SJCRH30 (cell line): ENCODE data around the gene RPS2. TPM values are rescaled to one million over a fixed set of nuclear protein-coding genes. Genes with fewer than 3 reads are reported as not detected.

Experiments
- DNase-seq, 2 experiments: peaks; one replicate each; pipeline ENCODE4 v3.0.0-alpha.2; 2015 to 2020
- H3K27ac ChIP-seq: fragments of 250-450 bp; sonication (Bioruptor Pico); 2 replicates; pipeline ENCODE4 v1.5.1; 2020; ENCODE audit warnings: mild to moderate bottlenecking, moderate library complexity
- H3K27me3 ChIP-seq: fragments of 250-450 bp; sonication (Bioruptor Pico); 2 replicates; pipeline ENCODE4 v1.5.1; 2020; ENCODE audit warnings: mild to moderate bottlenecking, moderate library complexity
- H3K36me3 ChIP-seq: fragments of 250-450 bp; sonication (Bioruptor Pico); 2 replicates; pipeline ENCODE4 v1.5.1; 2020; ENCODE audit warnings: mild to moderate bottlenecking, moderate library complexity
- H3K4me1 ChIP-seq: fragments of 250-450 bp; sonication (Bioruptor Pico); 2 replicates; pipeline ENCODE4 v1.5.1; 2020; ENCODE audit warnings: mild to moderate bottlenecking, moderate library complexity
- H3K4me3 ChIP-seq: fragments of 250-450 bp; sonication (Bioruptor Pico); 2 replicates; pipeline ENCODE4 v1.5.1; 2020; ENCODE audit warnings: mild to moderate bottlenecking, moderate library complexity
- H3K9me3 ChIP-seq: fragments of 250-450 bp; sonication (Bioruptor Pico); replicated peaks from 2 replicates; pipeline ENCODE4 v1.5.1; 2020; ENCODE audit warnings: mild to moderate bottlenecking, moderate library complexity
- total RNA-seq: library from RNA; depleted of rRNA; stranded (reverse); fragments of >200 nt; shearing (Covaris generic); gene quantifications from 2 replicates; pipeline ENCODE4 v1.2.3, GENCODE V29; 2014

RPS2 gene
- total RNA-seq, 1 experiment from 2014 or later = 4,417 TPM

GRCh38 chr16:1991135-1991551, 26.5 kb upstream of the RPS2 start:
- DNase-seq = no peak
- Histone ChIP-seq H3K36me3 (no peaks in the 10 kb centered on the region), H3K9me3 (no peaks in the 10 kb centered on the region), H3K4me1 (no peaks in the 10 kb centered on the region; the same call in 1 of the 2 replicates), H3K27ac (no peak overlapping the region), H3K4me3 (no peak overlapping the region), H3K27me3 (peaks cover 8% of the 10 kb centered on the region)

- no peak for DNase-seq
- peaks cover 8% of the 10 kb centered on the region for H3K27me3 ChIP-seq
- H3K4me1 ChIP-seq = no peaks in the 10 kb centered on the region; the same call in 1 of the 2 replicates
- peak overlapping the region; percentile 49 for H3K4me3 ChIP-seq
- no peaks in the 10 kb centered on the region for H3K9me3 ChIP-seq
- no peaks in the 10 kb centered on the region for H3K36me3 ChIP-seq
- H3K27ac ChIP-seq = no peak overlapping the region
Measured at GRCh38 chr16:1990351-1991134, 25.9 kb upstream of the RPS2 start.

GRCh38 chr16:1990101-1990350, 25.4 kb upstream of the RPS2 start:
- Histone ChIP-seq H3K9me3 (no peaks in the 10 kb centered on the region), H3K27me3 (peaks cover 8% of the 10 kb centered on the region), H3K36me3 (no peaks in the 10 kb centered on the region), H3K4me1 (no peaks in the 10 kb centered on the region; the same call in 1 of the 2 replicates), H3K4me3 (peak overlapping the region; percentile 49), H3K27ac (no peak overlapping the region)
- no peak for DNase-seq

GRCh38 chr16:1989209-1990100, 24.8 kb upstream of the RPS2 start, which contains the start of gene SYNGR3:
TSS of gene SYNGR3 (plus strand) at chr16:1989970. CDS start at chr16:1990103, 133 bp downstream.
- H3K4me1 ChIP-seq = no peaks in the 10 kb centered on the region; the same call in 1 of the 2 replicates
- H3K27ac ChIP-seq = no peak within 1 kb of the TSS
- H3K36me3 ChIP-seq = no peaks in the 10 kb centered on the region
- H3K27me3 ChIP-seq = peaks cover 8% of the 10 kb centered on the region
- no peak for DNase-seq
- peak within 1 kb of the TSS; percentile 49 for H3K4me3 ChIP-seq
- H3K9me3 ChIP-seq = no peaks in the 10 kb centered on the region

GRCh38 chr16:1987198-1987597, 22.6 kb upstream of the RPS2 start:
- Histone ChIP-seq H3K36me3 (no peaks in the 10 kb centered on the region), H3K4me1 (peaks cover 12% of the 10 kb centered on the region), H3K4me3 (no peak overlapping the region), H3K27ac (no peak overlapping the region), H3K9me3 (no peaks in the 10 kb centered on the region), H3K27me3 (peaks cover 8% of the 10 kb centered on the region)
- no peak for DNase-seq

GRCh38 chr16:1985466-1986150, 21.0 kb upstream of the RPS2 start:
- Histone ChIP-seq H3K9me3 (no peaks in the 10 kb centered on the region), H3K4me1 (peaks cover 26% of the 10 kb centered on the region), H3K27me3 (peaks cover 3% of the 10 kb centered on the region), H3K36me3 (no peaks in the 10 kb centered on the region), H3K27ac (no peak overlapping the region), H3K4me3 (no peak overlapping the region)
- DNase-seq = no peak

- peak overlapping the region; percentile 47 for H3K27ac ChIP-seq
Measured at GRCh38 chr16:1984347-1985225, 20.0 kb upstream of the RPS2 start.

GRCh38 chr16:1983544-1984346, 19.1 kb upstream of the RPS2 start, which contains the start of gene GFER:
TSS of gene GFER (plus strand) at chr16:1984193. CDS start at chr16:1984219, 26 bp downstream.
- peak; percentile 90 to 91 for DNase-seq
- Histone ChIP-seq H3K4me1 (peaks cover 30% of the 10 kb centered on the region), H3K4me3 (peak within 1 kb of the TSS; percentile 79), H3K27me3 (no peaks in the 10 kb centered on the region), H3K27ac (peak within 1 kb of the TSS; percentile 52), H3K9me3 (no peaks in the 10 kb centered on the region), H3K36me3 (peaks cover 7% of the 10 kb centered on the region)

More at GRCh38 chr16:1984347-1985225, 20.0 kb upstream of the RPS2 start:
- DNase-seq = peak; percentile 37 to 41
- peaks cover 3% of the 10 kb centered on the region; the same call in 1 of the 2 replicates for H3K36me3 ChIP-seq
- no peaks in the 10 kb centered on the region for H3K9me3 ChIP-seq
- H3K4me3 ChIP-seq = peak overlapping the region; percentile 79
- H3K4me1 ChIP-seq = peaks cover 30% of the 10 kb centered on the region
- no peaks in the 10 kb centered on the region for H3K27me3 ChIP-seq

- no peak for DNase-seq
- Histone ChIP-seq H3K4me3 (peak overlapping the region; percentile 79), H3K36me3 (peaks cover 13% of the 10 kb centered on the region), H3K27me3 (no peaks in the 10 kb centered on the region), H3K27ac (peak overlapping the region; percentile 52), H3K9me3 (no peaks in the 10 kb centered on the region), H3K4me1 (peaks cover 30% of the 10 kb centered on the region)
Measured at GRCh38 chr16:1982991-1983543, 18.4 kb upstream of the RPS2 start.

GRCh38 chr16:1982013-1982433, 17.4 kb upstream of the RPS2 start:
- DNase-seq = peak; percentile 94 to 97
- Histone ChIP-seq H3K27ac (peak overlapping the region; percentile 57), H3K4me1 (peaks cover 30% of the 10 kb centered on the region), H3K36me3 (peaks cover 22% of the 10 kb centered on the region), H3K9me3 (no peaks in the 10 kb centered on the region), H3K4me3 (no peak overlapping the region), H3K27me3 (no peaks in the 10 kb centered on the region)

- Histone ChIP-seq H3K27me3 (no peaks in the 10 kb centered on the region), H3K4me3 (no peak within 1 kb of the TSS), H3K4me1 (peaks cover 30% of the 10 kb centered on the region), H3K27ac (peak within 1 kb of the TSS; percentile 57), H3K36me3 (peaks cover 28% of the 10 kb centered on the region), H3K9me3 (no peaks in the 10 kb centered on the region)
- peak in 1 of 2 experiments; percentile 49 for DNase-seq
Measured at GRCh38 chr16:1981398-1981836, 16.8 kb upstream of the RPS2 start, which contains the start of gene NOXO1. TSS of gene NOXO1 (minus strand) at chr16:1981469. CDS start at chr16:1981179, 290 bp downstream.

- Histone ChIP-seq H3K27me3 (no peaks in the 10 kb centered on the region), H3K36me3 (peaks cover 34% of the 10 kb centered on the region)
Measured at GRCh38 chr16:1980770-1981087, 16.1 kb upstream of the RPS2 start.

More at GRCh38 chr16:1980770-1981087, 16.1 kb upstream of the RPS2 start:
- DNase-seq = no peak
- peaks cover 30% of the 10 kb centered on the region for H3K4me1 ChIP-seq
- H3K4me3 ChIP-seq = no peak overlapping the region
- no peaks in the 10 kb centered on the region for H3K9me3 ChIP-seq
- no peak overlapping the region for H3K27ac ChIP-seq
